ENCODE data around the gene GNB1L. TPM values are rescaled to one million over a fixed set of nuclear protein-coding genes. Genes with fewer than 3 reads are reported as not detected.

Gene GNB1L
- total RNA-seq, 1 donor = 5.2 TPM

- DNase-seq (ENCODE audit: low read depth) = no peak
- TF ChIP-seq, protein P1, sequence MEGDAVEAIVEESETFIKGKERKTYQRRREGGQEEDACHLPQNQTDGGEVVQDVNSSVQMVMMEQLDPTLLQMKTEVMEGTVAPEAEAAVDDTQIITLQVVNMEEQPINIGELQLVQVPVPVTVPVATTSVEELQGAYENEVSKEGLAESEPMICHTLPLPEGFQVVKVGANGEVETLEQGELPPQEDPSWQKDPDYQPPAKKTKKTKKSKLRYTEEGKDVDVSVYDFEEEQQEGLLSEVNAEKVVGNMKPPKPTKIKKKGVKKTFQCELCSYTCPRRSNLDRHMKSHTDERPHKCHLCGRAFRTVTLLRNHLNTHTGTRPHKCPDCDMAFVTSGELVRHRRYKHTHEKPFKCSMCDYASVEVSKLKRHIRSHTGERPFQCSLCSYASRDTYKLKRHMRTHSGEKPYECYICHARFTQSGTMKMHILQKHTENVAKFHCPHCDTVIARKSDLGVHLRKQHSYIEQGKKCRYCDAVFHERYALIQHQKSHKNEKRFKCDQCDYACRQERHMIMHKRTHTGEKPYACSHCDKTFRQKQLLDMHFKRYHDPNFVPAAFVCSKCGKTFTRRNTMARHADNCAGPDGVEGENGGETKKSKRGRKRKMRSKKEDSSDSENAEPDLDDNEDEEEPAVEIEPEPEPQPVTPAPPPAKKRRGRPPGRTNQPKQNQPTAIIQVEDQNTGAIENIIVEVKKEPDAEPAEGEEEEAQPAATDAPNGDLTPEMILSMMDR (IDR thresholded peaks at IDR 0.05; ENCODE audit: insufficient read depth, low read length) = no peak
- H3K4me3 ChIP-seq (ENCODE audit: low read depth, low read length) = peak overlapping the region; percentile 41
Measured at GRCh38 chr22:19761725-19762567, 92.7 kb downstream of the GNB1L start.

- DNase-seq (ENCODE audit: low read depth) = no peak
- TF ChIP-seq, protein P1 (IDR thresholded peaks at IDR 0.05; ENCODE audit: insufficient read depth, low read length) = no peak
- peak overlapping the region; percentile 50 for H3K4me3 ChIP-seq (ENCODE audit: low read depth, low read length)
Measured at GRCh38 chr22:19760951-19761724, 93.5 kb downstream of the GNB1L start.

GRCh38 chr22:19760058-19760950 is 94.4 kb downstream of the GNB1L start, which contains the start of gene TBX1:
Gene TBX1 (plus strand): TSS chr22:19760778. CDS start chr22:19760844, 66 bp downstream.
- no peak for DNase-seq (ENCODE audit: low read depth)
- H3K4me3 ChIP-seq (ENCODE audit: low read depth, low read length) = peak within 1 kb of the TSS; percentile 50
- TF ChIP-seq, protein P1 (IDR thresholded peaks at IDR 0.05; ENCODE audit: insufficient read depth, low read length) = no peak

DNA sequence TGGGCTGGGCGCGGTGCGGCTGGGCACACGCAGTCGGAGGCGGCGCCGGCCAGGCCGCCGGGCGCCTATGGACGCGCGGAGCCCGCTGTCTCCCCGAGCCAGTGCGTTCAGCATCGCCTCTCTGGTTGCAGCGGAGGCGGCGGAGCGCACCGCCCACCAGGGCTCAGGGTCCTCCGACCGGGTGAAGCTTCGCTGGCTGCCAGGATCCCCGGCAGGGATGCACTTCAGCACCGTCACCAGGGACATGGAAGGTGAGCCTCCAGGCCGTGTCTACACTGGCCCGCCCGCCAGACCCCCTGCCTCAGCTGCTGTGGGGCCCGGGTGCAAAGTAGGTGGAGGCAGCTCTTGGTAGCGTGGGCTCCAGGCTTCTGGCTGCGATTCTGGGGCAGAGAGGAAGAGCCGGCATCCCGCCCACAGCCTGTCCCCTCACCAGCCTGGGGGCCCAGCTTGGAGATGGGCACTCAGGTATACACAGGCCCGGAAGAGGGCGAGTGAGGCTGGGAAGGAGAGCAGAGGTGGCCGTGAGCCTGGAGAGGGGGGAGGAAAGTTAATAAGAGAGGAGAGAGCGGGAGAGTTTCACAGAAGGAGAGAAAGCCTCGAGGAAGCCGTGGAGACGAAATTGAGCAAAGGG is 95.1 kb downstream of the GNB1L start:
- TF ChIP-seq, protein P1 (IDR thresholded peaks at IDR 0.05; ENCODE audit: insufficient read depth, low read length) = no peak
- no peak overlapping the region for H3K4me3 ChIP-seq (ENCODE audit: low read depth, low read length)
- DNase-seq (ENCODE audit: low read depth) = no peak

- DNase-seq (ENCODE audit: low read depth) = no peak
- no peak overlapping the region for H3K4me3 ChIP-seq (ENCODE audit: low read depth, low read length)
- TF ChIP-seq, protein P1 (IDR thresholded peaks at IDR 0.05; ENCODE audit: insufficient read depth, low read length) = no peak
Measured at GRCh38 chr22:19758896-19759426, 95.7 kb downstream of the GNB1L start.
